Hepatic stellate cell (primary cell): ENCODE data around the gene SFXN5.

Experiments
- DNase-seq: peaks from one replicate; pipeline ENCODE4 v3.0.0; 2011; ENCODE audit warnings: low spot score

The SFXN5 gene

GRCh38 chr2:72975017-72975416 is 96.5 kb downstream of the SFXN5 start:
- DNase-seq, result no peak

- DNase-seq, result no peak
Observed at GRCh38 chr2:72974436-72974754, 97.1 kb downstream of the SFXN5 start.

GRCh38 chr2:72973566-72974435 is 97.7 kb downstream of the SFXN5 start:
- peak; percentile 89 for DNase-seq

GRCh38 chr2:72973137-72973535 is 98.4 kb downstream of the SFXN5 start:
- DNase-seq, result no peak

GRCh38 chr2:72972352-72973136 is 99.0 kb downstream of the SFXN5 start:
- no peak for DNase-seq

- DNase-seq, result no peak
Observed at GRCh38 chr2:72971036-72971435, 100.5 kb downstream of the SFXN5 start.

GRCh38 chr2:72969706-72970105 is 101.8 kb downstream of the SFXN5 start:
- no peak for DNase-seq

GRCh38 chr2:72968286-72968685 is 103.2 kb downstream of the SFXN5 start:
- DNase-seq, result no peak

GRCh38 chr2:72965770-72966450 is 105.6 kb downstream of the SFXN5 start:
- no peak for DNase-seq

GRCh38 chr2:72965016-72965415 is 106.5 kb downstream of the SFXN5 start:
- DNase-seq, result no peak

- DNase-seq, result no peak
Observed at GRCh38 chr2:72964146-72964525, 107.4 kb downstream of the SFXN5 start.

- DNase-seq, result no peak
Observed at GRCh38 chr2:72963423-72964145, 107.9 kb downstream of the SFXN5 start.

- no peak for DNase-seq
Observed at GRCh38 chr2:72962911-72963310, 108.6 kb downstream of the SFXN5 start.

- no peak for DNase-seq
Observed at GRCh38 chr2:72961853-72962468, 109.6 kb downstream of the SFXN5 start.

GRCh38 chr2:72961036-72961720 is 110.3 kb downstream of the SFXN5 start:
- DNase-seq, result no peak

- no peak for DNase-seq
Observed at GRCh38 chr2:72959995-72960981, 111.2 kb downstream of the SFXN5 start.

- no peak for DNase-seq
Observed at GRCh38 chr2:72959554-72959953, 112.0 kb downstream of the SFXN5 start.

- DNase-seq, result no peak
Observed at GRCh38 chr2:72958542-72959385, 112.7 kb downstream of the SFXN5 start.

GRCh38 chr2:72956936-72957335 is 114.6 kb downstream of the SFXN5 start:
- no peak for DNase-seq
